GM18868 (cell line): Measurements from ENCODE around the gene SRPK1.

Experiments used
- ATAC-seq: cut with Tn5 transposase; IDR thresholded peaks from one replicate; pipeline ENCODE4 v1.9.1; 2021; ENCODE audit warnings: mild to moderate bottlenecking, moderate library complexity; ENCODE audit not compliant: unreplicated experiment

SRPK1 gene

GRCh38 chr6:35829306-35829705 lies 91.6 kb downstream of the SRPK1 start:
- no peak for ATAC-seq

DNA sequence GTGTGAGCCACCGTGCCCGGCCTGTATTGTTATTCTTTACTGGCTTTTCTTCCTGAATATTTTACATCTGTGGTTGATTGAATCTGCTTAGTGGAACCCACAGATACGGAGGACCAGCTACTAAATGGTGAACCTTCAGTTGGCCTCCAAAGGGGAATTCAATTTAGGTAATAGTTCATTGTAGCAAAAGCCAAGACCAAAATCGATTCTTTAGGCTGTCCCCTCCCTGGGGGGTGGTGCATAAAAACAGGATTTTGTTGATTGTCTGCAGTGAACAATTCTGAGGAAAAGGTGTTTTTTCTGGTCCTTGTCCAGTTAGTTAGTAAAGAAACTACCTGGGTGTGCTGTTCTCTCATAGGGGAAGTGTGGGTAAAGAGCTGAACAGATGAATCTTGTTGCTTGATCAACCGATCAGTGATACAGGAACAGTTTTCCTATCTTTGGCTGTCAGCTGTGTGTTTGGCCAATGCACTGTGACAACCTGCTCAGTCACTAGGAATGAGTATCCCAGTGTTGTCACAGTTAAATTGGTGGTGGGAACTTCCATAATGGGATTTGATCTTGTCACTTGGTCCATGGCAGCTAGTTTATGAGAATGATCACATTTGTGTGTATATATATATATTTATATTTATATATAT lies 96.2 kb downstream of the SRPK1 start:
- no peak for ATAC-seq

GRCh38 chr6:35823601-35824000 lies 97.3 kb downstream of the SRPK1 start:
- ATAC-seq = no peak

DNA sequence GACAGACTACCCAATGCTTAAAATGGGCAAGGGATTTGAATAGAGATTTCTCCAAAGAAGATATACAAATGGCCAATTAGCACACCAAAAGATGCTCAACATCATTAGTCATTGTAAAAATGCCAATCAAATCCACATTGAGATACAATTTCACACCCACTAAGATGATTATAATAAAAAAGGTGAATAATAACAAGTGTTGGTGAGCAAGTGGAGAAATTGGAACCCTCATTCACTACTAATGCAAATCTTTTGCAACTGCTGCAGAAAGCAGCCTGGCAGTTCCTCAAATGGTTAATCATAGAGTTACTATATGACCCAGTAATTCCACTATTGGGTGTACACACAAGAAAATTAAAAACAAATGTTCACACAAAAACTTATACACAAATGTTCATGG lies 103.4 kb downstream of the SRPK1 start:
- ATAC-seq = no peak

GRCh38 chr6:35811699-35811995 lies 109.3 kb downstream of the SRPK1 start:
- no peak for ATAC-seq

DNA sequence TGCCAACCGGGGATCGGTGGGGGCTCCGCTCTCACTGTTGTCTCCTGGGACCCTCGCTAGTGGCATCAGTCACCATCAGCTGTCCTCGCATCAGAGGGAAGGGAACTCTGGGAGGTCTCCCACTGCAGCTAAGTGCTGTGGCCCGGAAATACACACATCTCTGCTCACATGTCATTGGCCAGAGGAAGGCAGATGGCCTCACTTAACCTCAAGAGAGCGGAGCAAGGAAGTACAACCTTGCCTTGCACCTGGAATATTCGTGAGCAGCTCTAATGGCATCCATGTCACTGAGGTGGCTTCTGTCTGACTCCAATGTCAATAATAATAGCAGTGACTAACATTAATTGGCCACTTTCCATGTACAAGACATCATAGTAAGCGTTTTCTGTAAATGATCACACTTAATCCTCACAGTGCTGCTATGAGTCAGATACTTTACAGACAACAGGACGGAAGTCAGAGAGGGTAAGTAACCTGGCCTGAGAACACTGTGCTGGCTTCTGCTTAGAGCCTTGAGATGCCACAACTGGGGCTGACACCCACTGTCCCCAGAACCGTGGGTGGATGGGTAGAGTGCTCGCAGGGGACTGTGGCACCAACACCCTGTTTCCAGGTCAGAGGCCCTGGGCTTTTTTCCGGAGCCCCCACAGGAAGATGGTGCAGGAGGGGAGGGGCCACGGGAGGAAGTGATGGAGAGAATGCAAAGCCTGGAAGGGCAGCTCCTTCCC lies 109.8 kb downstream of the SRPK1 start:
- no peak for ATAC-seq

- ATAC-seq = no peak
Observed at GRCh38 chr6:35809809-35810208, 111.1 kb downstream of the SRPK1 start.

- ATAC-seq = no peak
Observed at GRCh38 chr6:35808688-35809087, 112.2 kb downstream of the SRPK1 start.

DNA sequence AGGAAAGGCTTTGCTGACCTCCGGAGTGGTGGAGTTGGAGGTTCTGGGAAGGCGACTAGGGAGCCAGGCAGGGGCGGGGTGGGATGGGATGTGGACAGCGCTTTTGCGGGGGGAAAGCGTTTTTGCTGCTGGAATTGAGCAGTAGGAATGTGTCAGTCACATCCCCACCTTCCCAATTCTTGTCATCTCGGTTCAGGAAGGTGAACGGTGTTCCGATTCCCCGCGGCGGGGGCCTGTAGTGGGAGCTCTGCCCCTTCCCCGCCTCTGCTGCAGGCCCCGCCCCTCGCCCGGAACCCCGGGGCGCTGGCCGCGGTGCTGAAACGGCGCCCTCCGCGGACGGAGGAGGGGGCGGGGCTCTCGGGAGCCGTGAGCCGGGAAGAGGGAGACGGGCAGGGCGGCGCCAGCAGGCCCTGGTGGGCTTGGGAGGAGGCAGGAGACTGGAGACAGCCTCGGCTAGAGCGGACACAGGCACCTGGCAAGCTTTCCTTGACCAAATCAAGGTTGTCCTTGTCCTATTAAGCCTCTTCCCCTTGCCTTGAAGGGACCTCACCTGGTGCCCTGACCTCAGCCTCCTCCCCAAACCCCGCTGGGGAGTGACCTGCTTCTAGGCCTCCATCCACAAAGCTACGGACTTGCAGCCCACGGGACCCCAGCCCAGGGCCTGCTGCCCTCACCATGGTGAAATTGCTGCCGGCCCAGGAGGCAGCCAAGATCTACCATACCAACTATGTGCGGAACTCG lies 115.7 kb downstream of the SRPK1 start, which contains the start of gene LHFPL5:
LHFPL5 (plus strand) TSS at position 357 of the 741 bp plus-strand sequence; CDS start at position 676, 319 bp downstream.
- no peak for ATAC-seq

- ATAC-seq = no peak
Observed at GRCh38 chr6:35801148-35801547, 119.8 kb downstream of the SRPK1 start.

GRCh38 chr6:35798706-35799105 lies 122.2 kb downstream of the SRPK1 start:
- ATAC-seq = no peak

DNA sequence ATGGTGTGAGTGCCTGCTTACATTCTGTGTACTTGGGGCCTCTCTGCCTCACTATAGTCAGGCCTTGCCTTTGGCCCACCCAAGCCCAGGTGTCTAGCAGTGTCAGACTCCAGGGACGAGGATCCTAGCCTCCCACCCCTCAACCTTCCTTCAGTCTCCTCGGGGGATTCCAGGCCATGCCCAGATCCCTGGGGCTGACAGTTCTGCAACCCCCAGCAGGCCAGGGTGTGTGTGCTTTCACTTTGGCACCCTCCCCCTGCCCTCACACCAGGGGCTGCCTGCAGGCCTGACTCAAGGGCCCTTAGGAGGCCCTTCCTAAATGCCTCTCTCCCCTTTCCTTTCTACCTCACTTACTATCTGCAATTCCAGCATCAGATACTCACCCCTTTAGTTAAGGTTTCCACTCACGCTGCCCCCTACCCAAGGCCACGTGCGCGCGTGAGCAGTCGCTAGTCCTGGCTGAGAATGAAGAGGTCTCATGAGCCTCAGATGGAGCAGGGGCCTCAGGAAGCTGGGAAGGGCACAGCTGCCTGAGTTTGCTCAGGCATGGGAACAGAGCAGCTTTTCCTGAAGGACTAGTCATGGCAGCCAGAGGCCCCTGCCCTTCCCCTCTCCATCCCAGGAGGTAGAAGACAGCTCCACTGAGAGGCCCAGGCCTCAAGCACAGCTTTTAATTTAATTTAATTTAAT lies 122.9 kb downstream of the SRPK1 start:
- no peak for ATAC-seq

- ATAC-seq = no peak
Observed at GRCh38 chr6:35796236-35796635, 124.7 kb downstream of the SRPK1 start.

GRCh38 chr6:35795453-35796071 lies 125.3 kb downstream of the SRPK1 start:
- ATAC-seq = no peak

DNA sequence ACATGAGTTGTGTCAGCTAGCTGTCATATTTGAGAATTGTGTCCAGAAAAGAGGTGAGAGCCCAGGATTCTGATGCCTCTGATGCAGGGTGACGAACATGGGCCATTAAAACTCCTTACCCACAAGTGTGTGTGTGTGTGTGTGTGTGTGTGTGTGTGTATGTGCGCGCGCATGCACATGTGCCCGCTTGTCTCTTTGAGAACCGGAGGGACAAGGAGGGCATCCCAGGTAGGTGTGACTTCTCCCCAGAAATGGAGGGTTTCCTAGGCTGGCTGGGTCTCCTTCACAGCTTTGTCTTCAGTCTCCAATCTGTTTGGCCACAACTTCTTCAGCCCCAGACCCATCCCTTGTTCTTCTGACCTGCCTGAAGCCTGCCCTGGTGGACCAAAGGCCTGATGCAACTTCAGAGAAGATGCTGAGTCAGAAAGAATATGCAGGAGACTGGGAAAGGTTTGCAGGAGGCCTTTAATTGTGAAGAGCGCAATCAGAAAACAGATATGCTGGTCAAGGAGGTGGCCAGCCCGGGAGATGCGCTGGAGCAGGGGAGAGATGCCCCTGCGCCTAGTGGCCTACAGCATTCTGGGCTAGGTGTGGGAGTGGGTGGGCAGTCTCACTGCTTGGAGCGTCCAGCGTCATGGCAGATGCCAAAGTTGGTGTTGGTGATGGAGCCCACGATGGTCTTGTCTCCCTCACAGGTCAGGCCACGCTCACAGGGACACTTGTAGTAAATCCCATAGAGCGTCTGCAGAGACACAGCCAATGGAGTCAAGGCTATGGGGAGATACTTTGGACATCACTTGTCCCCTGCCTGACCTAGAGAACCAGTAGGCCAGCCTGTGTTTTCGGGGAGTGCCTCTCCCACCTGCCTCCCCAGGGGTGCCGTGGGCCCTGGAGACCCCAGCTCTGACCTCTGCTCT lies 126.1 kb downstream of the SRPK1 start:
- ATAC-seq = no peak

DNA sequence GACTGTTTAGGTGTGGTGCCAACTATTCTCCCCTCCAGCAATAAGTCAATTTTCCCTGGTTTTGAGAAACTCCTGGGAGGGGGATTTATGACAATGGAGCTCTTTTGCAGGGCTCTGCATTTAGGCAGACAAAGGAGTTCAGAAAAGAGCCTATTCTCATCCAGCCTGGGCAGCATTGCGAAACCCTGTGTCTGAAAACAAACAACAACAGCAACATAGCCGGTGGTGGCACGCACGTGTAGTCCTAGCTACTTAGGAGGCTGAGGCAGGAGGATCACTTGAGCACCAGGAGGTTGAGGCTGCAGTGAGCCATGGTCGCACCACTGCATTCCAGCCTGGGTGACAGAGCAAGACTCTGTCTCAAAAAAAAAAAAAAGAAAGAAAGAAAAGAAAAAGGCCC lies 130.2 kb downstream of the SRPK1 start:
- no peak for ATAC-seq

- ATAC-seq = no peak
Observed at GRCh38 chr6:35788423-35788982, 132.4 kb downstream of the SRPK1 start.

GRCh38 chr6:35787266-35788218 lies 133.4 kb downstream of the SRPK1 start:
- ATAC-seq = no peak

DNA sequence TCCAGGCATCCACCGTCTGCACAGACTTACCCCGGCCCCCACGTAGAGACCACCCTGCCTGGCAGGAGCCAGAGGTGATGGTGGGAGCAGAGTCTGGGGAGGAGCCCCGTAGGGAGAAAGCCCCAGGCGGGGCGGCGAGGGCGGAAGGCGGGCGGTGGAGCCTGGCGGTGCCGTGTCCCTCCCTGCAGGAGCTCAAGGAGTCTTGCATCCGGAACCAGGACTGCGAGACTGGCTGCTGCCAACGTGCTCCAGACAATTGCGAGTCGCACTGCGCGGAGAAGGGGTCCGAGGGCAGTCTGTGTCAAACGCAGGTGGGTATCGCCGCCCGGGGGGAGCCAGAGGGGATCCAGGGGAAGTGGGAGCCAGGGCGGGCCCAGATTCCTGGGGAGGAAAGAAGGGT lies 134.1 kb downstream of the SRPK1 start:
- ATAC-seq = no peak
